Measurements from ENCODE around the gene PTPRM.

PTPRM gene

GRCh38 chr18:7764405-7764804 lies 197.3 kb downstream of the PTPRM start:
- no peak for DNase-seq

GRCh38 chr18:7766346-7766745 lies 199.2 kb downstream of the PTPRM start:
- no peak for DNase-seq

GRCh38 chr18:7766817-7767216 lies 199.7 kb downstream of the PTPRM start:
- DNase-seq = no peak

GRCh38 chr18:7770908-7771307 lies 203.8 kb downstream of the PTPRM start:
- DNase-seq = no peak

GRCh38 chr18:7772510-7772888 lies 205.4 kb downstream of the PTPRM start:
- no peak for DNase-seq

- no peak for DNase-seq
Measured at GRCh38 chr18:7772951-7773350, 205.8 kb downstream of the PTPRM start.

- DNase-seq = no peak
Measured at GRCh38 chr18:7775128-7775527, 208.0 kb downstream of the PTPRM start.

GRCh38 chr18:7775843-7776242 lies 208.7 kb downstream of the PTPRM start:
- DNase-seq = no peak

GRCh38 chr18:7778181-7778580 lies 211.1 kb downstream of the PTPRM start:
- DNase-seq = no peak

GRCh38 chr18:7779211-7779610 lies 212.1 kb downstream of the PTPRM start:
- no peak for DNase-seq

GRCh38 chr18:7784171-7784570 lies 217.1 kb downstream of the PTPRM start:
- DNase-seq = no peak

- DNase-seq = no peak
Measured at GRCh38 chr18:7786569-7786968, 219.5 kb downstream of the PTPRM start.

- no peak for DNase-seq
Measured at GRCh38 chr18:7787339-7787738, 220.2 kb downstream of the PTPRM start.

- DNase-seq = no peak
Measured at GRCh38 chr18:7789856-7790552, 222.9 kb downstream of the PTPRM start.

GRCh38 chr18:7793100-7793499 lies 226.0 kb downstream of the PTPRM start:
- DNase-seq = no peak

GRCh38 chr18:7803956-7804469 lies 236.9 kb downstream of the PTPRM start:
- DNase-seq = no peak

GRCh38 chr18:7805096-7805495 lies 238.0 kb downstream of the PTPRM start:
- DNase-seq = no peak

- no peak for DNase-seq
Measured at GRCh38 chr18:7805880-7806279, 238.8 kb downstream of the PTPRM start.

- no peak for DNase-seq
Measured at GRCh38 chr18:7807936-7808453, 240.9 kb downstream of the PTPRM start.

GRCh38 chr18:7808992-7809391 lies 241.9 kb downstream of the PTPRM start:
- DNase-seq = no peak

- DNase-seq = no peak
Measured at GRCh38 chr18:7809455-7809854, 242.3 kb downstream of the PTPRM start.

- no peak for DNase-seq
Measured at GRCh38 chr18:7809978-7810377, 242.9 kb downstream of the PTPRM start.

GRCh38 chr18:7812431-7813063 lies 245.4 kb downstream of the PTPRM start:
- DNase-seq = no peak

- no peak for DNase-seq
Measured at GRCh38 chr18:7813131-7813530, 246.0 kb downstream of the PTPRM start.
